Endothelial cell of umbilical vein (primary cell): ENCODE measurements around the gene ACVRL1. TPM values are rescaled to one million over a fixed set of nuclear protein-coding genes. Genes with fewer than 3 reads are reported as not detected.

Source experiments
- BruUV-seq: library from RNA; stranded (reverse); fragments of 400-500 nt; replicated peaks from 2 replicates; lab custom pipeline; 2021; lab: Mats Ljungman, UMichigan
- CTCF ChIA-PET: fragments of 300-600, 350-600 bp; sonication (Branson Sonifier 250); formaldehyde crosslinking; loops from one replicate; lab custom pipeline; 2021; ENCODE audit warnings: antibody characterized with exemption, inconsistent platforms; lab: Charles Lee
- POLR2A ChIA-PET: fragments of 300-600, 350-600 bp; sonication (Branson Sonifier 250); formaldehyde crosslinking; loops from one replicate; lab custom pipeline; 2021; ENCODE audit warnings: antibody characterized with exemption, inconsistent platforms; lab: Charles Lee
- DNase-seq: peaks from one replicate; pipeline ENCODE4 v3.0.0-alpha.2; 2011; ENCODE audit warnings: low read depth, low spot score
- FAIRE-seq: peaks from 2 replicates; lab custom pipeline; 2011; peaks lifted over from hg19 to GRCh38; lab: Jason Lieb, UNC
- H2AFZ ChIP-seq: 2 replicates; pipeline ENCODE4 v1.6.0; 2012; ENCODE audit warnings: low read depth, low read length, control low read depth, inconsistent platforms
- H3K27ac ChIP-seq: 2 replicates; pipeline ENCODE4 v1.5.1; 2011; ENCODE audit warnings: low read depth, mild to moderate bottlenecking, control low read depth, low read length, moderate library complexity; ENCODE audit not compliant: insufficient read depth
- H3K27me3 ChIP-seq, 2 experiments: 2 replicates each; pipeline versions ENCODE4 v1.6.0 to v1.6.1; 2011; ENCODE audit warnings: low read length in 2 of 2, mixed read lengths in 1 of 2; ENCODE audit not compliant: control insufficient read depth in 2 of 2, insufficient read depth in 2 of 2
- H3K36me3 ChIP-seq, 2 experiments: 2 replicates in 1 of 2; 3 replicates in 1 of 2; pipeline ENCODE4 v1.5.1; 2011; ENCODE audit warnings: low read length in 2 of 2, mild to moderate bottlenecking in 1 of 2, moderate library complexity in 1 of 2; ENCODE audit not compliant: control insufficient read depth in 2 of 2, insufficient read depth in 2 of 2; ENCODE audit errors: extremely low read depth in 1 of 2
- H3K4me1 ChIP-seq: 3 replicates; pipeline ENCODE4 v1.5.1; 2011; ENCODE audit warnings: mild to moderate bottlenecking, low read length; ENCODE audit not compliant: control insufficient read depth, insufficient read depth; ENCODE audit errors: extremely low read depth
- H3K4me2 ChIP-seq: 2 replicates; pipeline ENCODE4 v1.6.1; 2011; ENCODE audit warnings: low read length, control low read depth, mixed read lengths; ENCODE audit not compliant: insufficient read depth
- H3K4me3 ChIP-seq, 3 experiments: fragments of 200-600 bp in 1 of 3; sonication (generic), shearing (Covaris generic) in 1 of 3; replicated peaks in 1 of 3; 2 replicates each; pipeline ENCODE4 v1.5.1; 2011 to 2016; ENCODE audit warnings: control low read depth in 3 of 3, low read length in 3 of 3, mild to moderate bottlenecking in 2 of 3, inconsistent platforms in 1 of 3, low read depth in 1 of 3, moderate library complexity in 1 of 3; ENCODE audit not compliant: insufficient read depth in 1 of 3
- H3K79me2 ChIP-seq: 2 replicates; pipeline ENCODE4 v1.6.0; 2012; ENCODE audit warnings: low read length, inconsistent platforms; ENCODE audit not compliant: control insufficient read depth, insufficient read depth
- H3K9ac ChIP-seq: replicated peaks from 2 replicates; pipeline ENCODE3; 2011; ENCODE audit warnings: low read length, control low read depth; ENCODE audit not compliant: insufficient read depth; ENCODE audit errors: extremely low read depth
- H3K9me1 ChIP-seq: replicated peaks from 3 replicates; pipeline ENCODE4 v1.6.0; 2011; ENCODE audit warnings: mild to moderate bottlenecking, low read length; ENCODE audit not compliant: control insufficient read depth, insufficient read depth; ENCODE audit errors: extremely low read depth
- H3K9me3 ChIP-seq: replicated peaks from 2 replicates; pipeline ENCODE4 v1.5.1; 2012; ENCODE audit warnings: low read length, inconsistent platforms; ENCODE audit not compliant: control insufficient read depth, insufficient read depth
- H4K20me1 ChIP-seq: replicated peaks from 2 replicates; pipeline ENCODE3; 2011; ENCODE audit warnings: mild to moderate bottlenecking, low read length; ENCODE audit not compliant: control insufficient read depth, insufficient read depth; ENCODE audit errors: extremely low read depth
- CTCF ChIP-seq, 2 donors: IDR thresholded peaks; 1 replicate in 1 of 2; 2 replicates in 1 of 2; pipeline ENCODE4 v1.5.1; 2011; ENCODE audit warnings: low read length in 2 of 2, mild to moderate bottlenecking in 2 of 2, moderate library complexity in 2 of 2, control low read depth in 1 of 2, inconsistent platforms in 1 of 2, low read depth in 1 of 2; ENCODE audit not compliant: insufficient read depth in 1 of 2; ENCODE audit errors: extremely low read depth in 1 of 2
- EZH2 ChIP-seq: IDR thresholded peaks from 2 replicates; pipeline ENCODE4 v1.6.1; 2012; ENCODE audit warnings: borderline replicate concordance, low read depth, mild to moderate bottlenecking, moderate library complexity, low read length, inconsistent platforms; ENCODE audit not compliant: severe bottlenecking
- FOS ChIP-seq: IDR thresholded peaks from 2 replicates; pipeline ENCODE4 v1.6.1; 2011; ENCODE audit warnings: mild to moderate bottlenecking, low read length, moderate library complexity, borderline replicate concordance; ENCODE audit not compliant: insufficient read depth
- GATA2 ChIP-seq: IDR thresholded peaks from 2 replicates; pipeline ENCODE4 v1.7.0; 2011; ENCODE audit warnings: low read depth, mild to moderate bottlenecking, moderate library complexity, mixed read lengths, low read length; ENCODE audit not compliant: insufficient read length, insufficient read depth
- JUN ChIP-seq: IDR thresholded peaks from 2 replicates; pipeline ENCODE4 v1.6.1; 2011; ENCODE audit warnings: borderline replicate concordance, low read depth; ENCODE audit not compliant: insufficient read length, insufficient read depth
- MAX ChIP-seq: IDR thresholded peaks from 2 replicates; pipeline ENCODE4 v1.6.1; 2011; ENCODE audit not compliant: insufficient read depth, insufficient read length
- MYC ChIP-seq: IDR thresholded peaks from one replicate; pipeline ENCODE4 v1.6.1; 2011; ENCODE audit warnings: mild to moderate bottlenecking, low read depth, low read length
- POLR2A ChIP-seq: IDR thresholded peaks from 2 replicates; pipeline ENCODE4 v1.6.1; 2012; ENCODE audit warnings: low read depth, mild to moderate bottlenecking, control low read depth, low read length
- POLR2AphosphoS5 ChIP-seq: IDR thresholded peaks from 2 replicates; pipeline ENCODE4 v1.6.1; 2012; ENCODE audit warnings: low read depth, mild to moderate bottlenecking, control low read depth, low read length, moderate library complexity; ENCODE audit not compliant: insufficient read depth
- dilution Hi-C: fragments of 300-500 bp; cut with MboI; formaldehyde crosslinking; loops from one replicate; pipeline ENCODE4 v1.15.0; 2019; ENCODE audit warnings: low sequenced_read_pairs; ENCODE audit not compliant: extremely low pct_ligation_motif_present
- intact Hi-C: fragments of 100-400 bp; cut with micrococcal nuclease; formaldehyde crosslinking; loops from one replicate; pipeline ENCODE4 v1.10.0; 2022
- polyA plus RNA-seq, 4 experiments: library from polyadenylated mRNA; depleted of rRNA in 3 of 4; stranded (reverse) in 3 of 4; unstranded in 1 of 4; fragments of >200 nt; gene quantifications; 2 replicates each; pipeline versions ENCODE4 v1.2.1 to v1.2.3, GENCODE V29; 2011 to 2012; ENCODE audit warnings: missing spikeins in 1 of 4
- total RNA-seq: library from RNA; stranded (reverse); gene quantifications from 2 replicates; pipeline ENCODE4 v1.2.3, GENCODE V29; 2021

The ACVRL1 gene
- total and polyA plus RNA-seq, 2 donors (not counting 3 experiments of a cell fraction or from before 2014, with no cell fraction given): 355 to 404 TPM

- Histone ChIP-seq H3K27ac (no peak overlapping the region), H3K9ac (peak overlapping the region; percentile 63)
- CTCF ChIA-PET: interaction anchor here (1.3 to 3.4 kb wide), 2 partner anchors 18 to 45 kb away, joined by 4 to 13 read pairs; no protein-coding TSS in a partner anchor
Measured at GRCh38 chr12:51868821-51869495, 38.3 kb upstream of the ACVRL1 start.

More at GRCh38 chr12:51868821-51869495, 38.3 kb upstream of the ACVRL1 start:
- no TSS peak for BruUV-seq
- H3K79me2 ChIP-seq: no peaks in the 10 kb centered on the region
- POLR2A ChIA-PET: no interaction called here
- dilution Hi-C loops: no loop called here
- TF ChIP-seq FOS (no peak), CTCF (IDR thresholded peaks at IDR 0.05; ENCODE audit: extremely low read depth in 1 of 2, insufficient read depth in 1 of 2, low read depth in 1 of 2, low read length in 2 of 2) (no peak), POLR2A (no peak), MAX (no peak), GATA2 (no peak), MYC (no peak), POLR2AphosphoS5 (no peak), JUN (no peak), EZH2 (no peak)
- DNase-seq (no peak), FAIRE-seq (no peak)
- no peaks in the 10 kb centered on the region for H3K36me3 ChIP-seq
- no peaks in the 10 kb centered on the region for H3K9me1 ChIP-seq
- no peaks in the 10 kb centered on the region for H3K9me3 ChIP-seq
- no peaks in the 10 kb centered on the region for H3K27me3 ChIP-seq
- intact Hi-C loops: no loop called here
- peak overlapping the region; percentile 61 for H3K4me2 ChIP-seq
- H3K4me1 ChIP-seq: peaks cover 6% of the 10 kb centered on the region
- peak overlapping the region; percentile 13 to 23 (median 22) for H3K4me3 ChIP-seq
- H4K20me1 ChIP-seq: no peaks in the 10 kb centered on the region
- peak overlapping the region; percentile 78 for H2AFZ ChIP-seq
